Loucy (cell line): ENCODE data around the gene AGAP1.

Experiments used
- H2AFZ ChIP-seq: fragments of 200-600 bp; sonication (generic); 2 replicates; pipeline ENCODE4 v1.6.0; 2016; ENCODE audit warnings: antibody characterized with exemption, mild to moderate bottlenecking, low read length, moderate library complexity
- H3F3A ChIP-seq: fragments of 200-600 bp; 2 replicates; pipeline ENCODE4 v1.6.0; 2016; ENCODE audit warnings: antibody characterized with exemption, low read depth, mild to moderate bottlenecking
- H3K27me3 ChIP-seq: fragments of 200-600 bp; sonication (generic); 2 replicates; pipeline ENCODE4 v1.6.1; 2014; ENCODE audit warnings: low read length, mild to moderate bottlenecking; ENCODE audit not compliant: insufficient read depth, poor library complexity, severe bottlenecking
- H3K36me3 ChIP-seq: fragments of 200-600 bp; sonication (generic); 2 replicates; pipeline ENCODE4 v1.6.1; 2016; ENCODE audit warnings: low read length; ENCODE audit not compliant: insufficient read depth
- H3K4me1 ChIP-seq: fragments of 200-600 bp; sonication (generic); 2 replicates; pipeline ENCODE4 v1.5.1; 2014; ENCODE audit warnings: low read length, mild to moderate bottlenecking; ENCODE audit not compliant: insufficient read depth, poor library complexity, severe bottlenecking
- H3K4me2 ChIP-seq: fragments of 200-600 bp; sonication (generic); 2 replicates; pipeline ENCODE4 v1.6.0; 2014; ENCODE audit warnings: antibody characterized with exemption, low read length, low read depth, mild to moderate bottlenecking; ENCODE audit not compliant: poor library complexity, severe bottlenecking
- H3K4me3 ChIP-seq: fragments of 200-600 bp; sonication (generic); 2 replicates; pipeline ENCODE4 v1.5.1; 2014; ENCODE audit warnings: low read length, mild to moderate bottlenecking, mixed read lengths; ENCODE audit not compliant: poor library complexity, severe bottlenecking
- H3K79me2 ChIP-seq: fragments of 200-600 bp; sonication (generic); 2 replicates; pipeline ENCODE4 v1.6.1; 2014; ENCODE audit warnings: low read length; ENCODE audit not compliant: insufficient read depth
- H3K9ac ChIP-seq: fragments of 200-600 bp; sonication (generic); 2 replicates; pipeline ENCODE4 v1.6.0; 2014; ENCODE audit warnings: mild to moderate bottlenecking, low read depth, low read length, moderate library complexity; ENCODE audit not compliant: poor library complexity, severe bottlenecking
- H3K9me2 ChIP-seq: fragments of 200-600 bp; sonication (generic); replicated peaks from 2 replicates; pipeline ENCODE4 v1.6.1; 2016; ENCODE audit warnings: low read depth, low read length, mixed read lengths
- H3K9me3 ChIP-seq: fragments of 200-600 bp; sonication (generic); 2 replicates; pipeline ENCODE4 v1.6.1; 2014; ENCODE audit warnings: mild to moderate bottlenecking, antibody characterized with exemption, low read length, low read depth; ENCODE audit not compliant: insufficient read depth
- H4K20me1 ChIP-seq: fragments of 200-600 bp; sonication (generic); 2 replicates; pipeline ENCODE4 v1.6.0; 2014; ENCODE audit warnings: antibody characterized with exemption, low read length, mild to moderate bottlenecking; ENCODE audit not compliant: insufficient read depth, poor library complexity, severe bottlenecking
- EZH2phosphoT487 ChIP-seq: fragments of 200-600 bp; IDR thresholded peaks from 2 replicates; pipeline ENCODE4 v1.6.1; 2018; ENCODE audit warnings: antibody characterized with exemption, mild to moderate bottlenecking, moderate library complexity, borderline replicate concordance
- TF ChIP-seq, protein P1 (sequence below): fragments of 200-600 bp; sonication (generic); conservative IDR thresholded peaks from 2 replicates; pipeline ENCODE4 v1.5.1; 2014; ENCODE audit warnings: mild to moderate bottlenecking, antibody characterized with exemption, low read length

AGAP1 gene

DNA sequence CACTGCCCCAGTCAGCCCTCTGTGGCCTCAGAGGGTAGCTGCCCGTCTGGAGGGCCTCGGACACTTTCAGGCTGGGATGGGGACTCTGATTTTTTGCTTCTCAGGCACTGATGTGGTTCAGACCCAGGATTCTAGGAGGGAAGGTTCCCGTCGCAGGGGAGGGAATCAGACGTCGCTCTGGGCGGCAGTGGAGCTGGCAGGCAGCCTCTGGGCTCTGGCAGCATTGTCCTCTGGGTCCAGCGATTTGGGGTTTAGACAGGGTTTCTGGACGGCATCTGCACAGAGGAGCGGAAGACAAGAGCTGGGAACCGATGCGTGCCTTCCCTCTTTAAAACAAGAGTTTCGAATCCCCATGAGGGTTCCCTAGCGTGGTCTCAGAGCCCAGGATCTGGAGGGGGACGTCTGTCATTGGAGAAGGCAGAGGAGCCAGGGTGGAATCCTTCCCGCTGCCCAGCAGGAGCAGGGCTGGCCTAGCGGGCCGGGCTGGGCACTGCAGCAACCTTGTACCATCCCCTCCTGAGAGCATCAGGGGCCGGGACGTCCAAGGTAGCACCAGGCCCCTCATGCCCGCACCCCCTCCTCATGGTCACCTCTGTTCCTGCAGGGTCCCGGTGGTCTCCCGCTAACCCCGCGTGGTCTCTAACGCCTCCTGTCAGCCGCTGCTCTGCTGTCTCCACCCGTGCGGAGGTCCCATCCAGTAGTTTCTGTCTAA lies 246.0 kb downstream of the AGAP1 start:
- Histone ChIP-seq H3K9me2 (no peaks in the 10 kb centered on the region), H3K9ac (no peak overlapping the region), H3K79me2 (no peaks in the 10 kb centered on the region), H3K4me2 (no peak overlapping the region), H3K36me3 (peaks cover 3% of the 10 kb centered on the region; the same call in 1 of the 2 replicates), H2AFZ (no peak overlapping the region), H4K20me1 (no peaks in the 10 kb centered on the region), H3K27me3 (no peaks in the 10 kb centered on the region), H3K9me3 (no peaks in the 10 kb centered on the region), H3F3A (no peaks in the 10 kb centered on the region), H3K4me3 (no peak overlapping the region), H3K4me1 (no peaks in the 10 kb centered on the region)
- TF ChIP-seq EZH2phosphoT487, result no peak
- TF ChIP-seq, protein P1, sequence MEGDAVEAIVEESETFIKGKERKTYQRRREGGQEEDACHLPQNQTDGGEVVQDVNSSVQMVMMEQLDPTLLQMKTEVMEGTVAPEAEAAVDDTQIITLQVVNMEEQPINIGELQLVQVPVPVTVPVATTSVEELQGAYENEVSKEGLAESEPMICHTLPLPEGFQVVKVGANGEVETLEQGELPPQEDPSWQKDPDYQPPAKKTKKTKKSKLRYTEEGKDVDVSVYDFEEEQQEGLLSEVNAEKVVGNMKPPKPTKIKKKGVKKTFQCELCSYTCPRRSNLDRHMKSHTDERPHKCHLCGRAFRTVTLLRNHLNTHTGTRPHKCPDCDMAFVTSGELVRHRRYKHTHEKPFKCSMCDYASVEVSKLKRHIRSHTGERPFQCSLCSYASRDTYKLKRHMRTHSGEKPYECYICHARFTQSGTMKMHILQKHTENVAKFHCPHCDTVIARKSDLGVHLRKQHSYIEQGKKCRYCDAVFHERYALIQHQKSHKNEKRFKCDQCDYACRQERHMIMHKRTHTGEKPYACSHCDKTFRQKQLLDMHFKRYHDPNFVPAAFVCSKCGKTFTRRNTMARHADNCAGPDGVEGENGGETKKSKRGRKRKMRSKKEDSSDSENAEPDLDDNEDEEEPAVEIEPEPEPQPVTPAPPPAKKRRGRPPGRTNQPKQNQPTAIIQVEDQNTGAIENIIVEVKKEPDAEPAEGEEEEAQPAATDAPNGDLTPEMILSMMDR, result no peak

DNA sequence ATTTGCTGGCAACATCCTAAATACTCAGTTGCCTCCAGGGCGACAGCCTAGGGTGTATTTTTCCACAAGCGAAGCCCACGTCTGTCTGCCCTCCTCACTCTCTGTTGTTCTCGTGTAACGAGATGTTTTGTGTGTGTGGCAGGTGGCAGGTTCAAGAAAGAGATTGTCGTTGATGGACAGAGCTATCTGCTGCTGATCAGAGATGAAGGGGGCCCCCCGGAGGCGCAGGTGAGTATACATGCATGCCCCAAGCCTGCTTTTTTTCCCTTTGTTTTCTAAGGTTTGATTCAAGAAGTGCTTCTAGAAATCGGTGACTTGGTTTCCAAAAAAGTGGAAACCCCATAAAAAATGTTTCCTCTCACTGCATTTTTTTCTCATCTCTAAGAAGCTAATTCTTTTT lies 247.0 kb downstream of the AGAP1 start:
- no peak for TF ChIP-seq EZH2phosphoT487
- TF ChIP-seq, protein P1, result peak; percentile 66
- Histone ChIP-seq H4K20me1 (no peaks in the 10 kb centered on the region), H3K79me2 (no peaks in the 10 kb centered on the region), H3K4me2 (no peak overlapping the region), H3K9me3 (no peaks in the 10 kb centered on the region), H3K9ac (no peak overlapping the region), H3K36me3 (peaks cover 8% of the 10 kb centered on the region; the same call in 1 of the 2 replicates), H3F3A (no peaks in the 10 kb centered on the region), H3K4me3 (no peak overlapping the region), H2AFZ (no peak overlapping the region), H3K27me3 (no peaks in the 10 kb centered on the region), H3K9me2 (no peaks in the 10 kb centered on the region), H3K4me1 (no peaks in the 10 kb centered on the region)

DNA sequence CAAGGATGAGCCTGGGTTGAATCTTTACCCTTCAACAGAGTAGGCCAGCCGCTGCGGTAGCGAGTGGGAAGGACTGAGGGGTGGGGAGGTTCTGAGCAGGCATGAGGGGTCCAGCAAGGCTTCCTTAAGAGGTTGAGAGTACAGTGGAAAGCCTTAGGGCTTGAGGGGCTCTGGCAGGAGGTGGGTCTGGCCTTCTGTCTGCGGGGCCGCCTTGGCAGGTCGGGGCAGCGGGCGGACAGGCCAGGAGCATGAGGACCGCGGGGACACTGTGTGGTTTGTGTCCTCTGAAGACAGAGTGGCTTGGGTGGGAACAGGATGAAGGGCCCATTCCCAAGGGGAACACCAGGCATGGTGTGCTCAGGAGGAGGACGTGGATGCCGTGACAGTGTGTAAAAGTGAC lies 250.3 kb downstream of the AGAP1 start:
- Histone ChIP-seq H3K4me3 (no peak overlapping the region), H3K9ac (no peak overlapping the region), H2AFZ (no peak overlapping the region), H4K20me1 (no peaks in the 10 kb centered on the region), H3K36me3 (peaks cover 15% of the 10 kb centered on the region; the same call in 1 of the 2 replicates), H3K27me3 (no peaks in the 10 kb centered on the region), H3K9me2 (no peaks in the 10 kb centered on the region), H3K9me3 (no peaks in the 10 kb centered on the region), H3F3A (no peaks in the 10 kb centered on the region), H3K79me2 (no peaks in the 10 kb centered on the region), H3K4me2 (no peak overlapping the region), H3K4me1 (no peaks in the 10 kb centered on the region)
- TF ChIP-seq EZH2phosphoT487, result no peak
- TF ChIP-seq, protein P1, result no peak
